Mammary epithelial cell (primary cell): ENCODE results near the gene AGPAT2.

ENCODE experiments used
- EZH2 ChIP-seq: IDR thresholded peaks from 2 replicates; pipeline ENCODE4 v1.6.1; 2012; ENCODE audit warnings: low read length, inconsistent platforms, borderline replicate concordance
- TF ChIP-seq, protein P1 (sequence below), 2 donors: IDR thresholded peaks in 1 of 2; conservative IDR thresholded peaks in 1 of 2; 2 replicates each; pipeline ENCODE4 v1.5.1; 2011 to 2012; ENCODE audit warnings: inconsistent platforms in 2 of 2, low read length in 2 of 2, mild to moderate bottlenecking in 2 of 2, control low read depth in 1 of 2, low read depth in 1 of 2; ENCODE audit not compliant: insufficient read depth in 1 of 2; ENCODE audit errors: extremely low read depth in 1 of 2

DNA sequence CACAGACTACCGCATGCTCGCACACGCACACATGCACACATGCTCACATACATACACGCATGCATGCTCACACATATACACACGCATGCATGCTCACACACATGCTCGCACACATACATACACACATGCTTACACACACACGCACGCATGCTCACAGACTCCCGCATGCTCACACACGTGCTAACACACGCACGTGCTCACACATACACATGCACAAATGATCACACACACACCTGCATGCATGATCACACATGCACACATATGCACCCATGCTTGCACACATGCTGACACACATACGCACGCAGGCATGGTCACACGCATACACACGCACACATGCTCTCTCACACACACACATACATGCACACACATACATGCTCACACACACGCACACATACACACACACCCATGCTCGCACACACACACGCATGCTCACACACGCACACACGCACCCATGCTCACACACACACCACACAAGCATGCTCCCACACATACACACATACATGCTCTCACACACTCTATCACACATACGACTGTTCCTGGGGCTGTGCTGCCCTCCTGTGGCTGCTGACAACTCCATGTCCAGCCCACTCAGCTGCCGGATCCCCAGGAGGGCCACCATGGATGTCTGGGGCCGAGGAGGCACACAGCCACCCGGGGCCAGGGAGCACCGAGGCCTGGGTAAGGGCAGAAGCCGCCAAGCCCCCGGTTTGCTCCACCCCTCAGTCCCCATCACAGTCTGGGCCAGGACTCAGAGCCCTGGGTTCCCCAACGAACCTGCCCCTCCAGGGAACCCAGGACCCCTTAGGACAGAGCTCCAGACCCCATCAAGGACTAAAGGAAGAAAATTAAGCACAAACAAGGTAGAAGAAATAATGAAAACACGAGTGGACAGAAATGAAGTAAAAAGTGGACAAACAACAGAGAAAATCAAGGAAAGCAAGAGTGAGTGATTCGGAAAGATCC, 55.9 kb downstream of the AGPAT2 start:
- TF ChIP-seq, protein P1, sequence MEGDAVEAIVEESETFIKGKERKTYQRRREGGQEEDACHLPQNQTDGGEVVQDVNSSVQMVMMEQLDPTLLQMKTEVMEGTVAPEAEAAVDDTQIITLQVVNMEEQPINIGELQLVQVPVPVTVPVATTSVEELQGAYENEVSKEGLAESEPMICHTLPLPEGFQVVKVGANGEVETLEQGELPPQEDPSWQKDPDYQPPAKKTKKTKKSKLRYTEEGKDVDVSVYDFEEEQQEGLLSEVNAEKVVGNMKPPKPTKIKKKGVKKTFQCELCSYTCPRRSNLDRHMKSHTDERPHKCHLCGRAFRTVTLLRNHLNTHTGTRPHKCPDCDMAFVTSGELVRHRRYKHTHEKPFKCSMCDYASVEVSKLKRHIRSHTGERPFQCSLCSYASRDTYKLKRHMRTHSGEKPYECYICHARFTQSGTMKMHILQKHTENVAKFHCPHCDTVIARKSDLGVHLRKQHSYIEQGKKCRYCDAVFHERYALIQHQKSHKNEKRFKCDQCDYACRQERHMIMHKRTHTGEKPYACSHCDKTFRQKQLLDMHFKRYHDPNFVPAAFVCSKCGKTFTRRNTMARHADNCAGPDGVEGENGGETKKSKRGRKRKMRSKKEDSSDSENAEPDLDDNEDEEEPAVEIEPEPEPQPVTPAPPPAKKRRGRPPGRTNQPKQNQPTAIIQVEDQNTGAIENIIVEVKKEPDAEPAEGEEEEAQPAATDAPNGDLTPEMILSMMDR (conservative IDR thresholded peaks at IDR 0.05 in 1 of 2, IDR thresholded peaks at IDR 0.05 in 1 of 2; ENCODE audit: extremely low read depth in 1 of 2, insufficient read depth in 1 of 2, low read depth in 1 of 2, low read length in 2 of 2) = peak; percentile 69 to 87
- TF ChIP-seq EZH2 = peak; percentile 33
